HG03025 (cell line): ENCODE results near the gene TDRD9.

Source experiments
- ATAC-seq: cut with Tn5 transposase; IDR thresholded peaks from one replicate; pipeline ENCODE4 v1.9.1; 2021; ENCODE audit warnings: mild to moderate bottlenecking, moderate library complexity; ENCODE audit not compliant: unreplicated experiment, low FRiP score

The TDRD9 gene

GRCh38 chr14:103890821-103891666 is 37.2 kb upstream of the TDRD9 start:
- no peak for ATAC-seq

GRCh38 chr14:103891667-103892215 is 36.5 kb upstream of the TDRD9 start:
- no peak for ATAC-seq

- no peak for ATAC-seq
Measured at GRCh38 chr14:103892247-103892646, 36.0 kb upstream of the TDRD9 start.

GRCh38 chr14:103894034-103894722 is 34.1 kb upstream of the TDRD9 start:
- no peak for ATAC-seq

GRCh38 chr14:103894723-103895059 is 33.6 kb upstream of the TDRD9 start:
- no peak for ATAC-seq

GRCh38 chr14:103896578-103896977 is 31.7 kb upstream of the TDRD9 start:
- no peak for ATAC-seq

GRCh38 chr14:103897075-103897947 is 30.9 kb upstream of the TDRD9 start:
- ATAC-seq: no peak

GRCh38 chr14:103898204-103898603 is 30.1 kb upstream of the TDRD9 start:
- no peak for ATAC-seq

GRCh38 chr14:103898711-103899110 is 29.5 kb upstream of the TDRD9 start:
- no peak for ATAC-seq

GRCh38 chr14:103899316-103899715 is 28.9 kb upstream of the TDRD9 start:
- ATAC-seq: no peak

- ATAC-seq: no peak
Measured at GRCh38 chr14:103899833-103900232, 28.4 kb upstream of the TDRD9 start.

GRCh38 chr14:103904493-103905107 is 23.7 kb upstream of the TDRD9 start:
- no peak for ATAC-seq

- no peak for ATAC-seq
Measured at GRCh38 chr14:103905842-103906456, 22.3 kb upstream of the TDRD9 start.

- ATAC-seq: no peak
Measured at GRCh38 chr14:103908580-103908979, 19.7 kb upstream of the TDRD9 start.

GRCh38 chr14:103909531-103910261 is 18.6 kb upstream of the TDRD9 start:
- no peak for ATAC-seq

GRCh38 chr14:103910262-103910935 is 17.9 kb upstream of the TDRD9 start:
- no peak for ATAC-seq

- ATAC-seq: no peak
Measured at GRCh38 chr14:103910984-103911383, 17.3 kb upstream of the TDRD9 start.

- no peak for ATAC-seq
Measured at GRCh38 chr14:103915616-103916015, 12.6 kb upstream of the TDRD9 start.
